ENCODE measurements around the gene SLC34A1.

SLC34A1 gene

DNA sequence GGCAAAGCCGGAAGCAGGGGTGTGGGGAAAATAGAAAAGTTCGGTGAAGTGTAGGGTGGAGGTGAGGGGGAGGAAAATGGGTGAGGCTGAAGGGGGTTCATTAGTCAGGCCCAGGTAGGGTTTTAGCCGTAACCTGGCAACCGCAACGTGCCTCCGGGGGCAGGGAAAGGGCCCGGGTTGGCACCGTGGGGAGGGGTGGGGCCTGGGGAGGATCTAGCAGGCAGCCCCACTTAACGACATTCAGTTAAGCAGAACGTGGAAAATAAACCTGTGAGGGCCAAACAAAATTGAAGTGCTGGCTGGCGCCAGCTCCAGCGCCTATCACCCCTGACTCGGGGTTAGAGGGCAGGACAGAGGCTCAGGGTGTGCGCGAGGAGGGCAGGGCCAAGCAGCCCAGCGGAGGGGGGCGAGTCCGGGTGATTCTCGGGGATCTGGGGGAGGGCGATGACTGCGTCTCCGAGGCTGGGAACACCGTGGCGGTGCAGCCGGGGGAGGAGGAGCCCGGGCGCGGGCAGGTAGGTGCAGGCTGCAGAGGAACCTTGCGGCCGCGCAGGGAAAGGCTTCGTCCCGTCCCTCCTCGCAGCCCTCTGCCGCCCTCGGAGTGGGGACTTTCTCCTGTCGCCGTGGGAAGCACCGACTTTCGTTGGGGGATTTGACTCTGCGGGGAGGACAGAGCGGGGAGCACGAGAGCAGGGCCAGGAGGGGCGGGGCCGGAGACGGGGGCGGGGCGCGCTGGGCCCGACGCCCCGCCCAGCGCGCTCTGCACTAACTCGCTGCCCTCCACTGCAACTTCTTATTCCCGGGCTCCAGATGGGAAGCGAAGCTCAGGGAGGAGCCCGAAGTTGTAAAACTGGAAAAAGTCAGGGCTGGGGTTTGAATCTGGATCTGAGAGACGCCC, 21.4 kb upstream of the SLC34A1 start:
- peaks cover 36% of the 10 kb centered on the region for H3K4me1 ChIP-seq (ENCODE audit: control insufficient read depth, insufficient read depth, low read length)
- H3K27ac ChIP-seq (ENCODE audit: low read depth, low read length), result no peak overlapping the region
- peaks cover 13% of the 10 kb centered on the region for H3K27me3 ChIP-seq (ENCODE audit: control insufficient read depth, insufficient read depth, low read length)
- H3K9ac ChIP-seq (ENCODE audit: low read length), result peak overlapping the region; percentile 39
- H3K36me3 ChIP-seq (ENCODE audit: control insufficient read depth, insufficient read depth, low read length), result no peaks in the 10 kb centered on the region
- H3K4me3 ChIP-seq (ENCODE audit: low read depth, low read length), result peak overlapping the region; percentile 61
- H3K9me3 ChIP-seq (ENCODE audit: control insufficient read depth, insufficient read depth, low read depth, low read length), result no peaks in the 10 kb centered on the region

DNA sequence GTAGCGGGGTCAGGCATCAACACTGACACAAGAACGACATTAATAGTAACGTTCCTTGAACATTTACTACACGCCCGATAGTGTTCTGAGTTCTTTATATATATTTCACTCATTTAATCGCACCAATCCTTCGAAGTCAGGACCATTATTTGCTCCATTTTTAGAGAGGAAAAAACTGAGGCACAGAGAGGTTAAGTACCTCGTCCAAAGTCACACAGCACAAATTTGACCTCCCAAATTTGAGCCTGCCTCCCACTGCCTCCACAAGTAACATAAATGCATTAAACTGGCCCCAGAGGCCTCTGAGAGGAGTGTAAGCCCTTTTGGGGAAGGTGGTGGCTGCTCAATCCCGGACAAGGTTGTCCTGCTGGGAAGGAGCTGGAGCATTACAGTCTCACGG, 20.7 kb upstream of the SLC34A1 start:
- Histone ChIP-seq H3K27ac (ENCODE audit: low read depth, low read length) (no peak overlapping the region), H3K36me3 (ENCODE audit: control insufficient read depth, insufficient read depth, low read length) (no peaks in the 10 kb centered on the region), H3K4me3 (ENCODE audit: low read depth, low read length) (peak overlapping the region; percentile 61), H3K4me1 (ENCODE audit: control insufficient read depth, insufficient read depth, low read length) (peaks cover 40% of the 10 kb centered on the region), H3K27me3 (ENCODE audit: control insufficient read depth, insufficient read depth, low read length) (peaks cover 20% of the 10 kb centered on the region), H3K9ac (ENCODE audit: low read length) (no peak overlapping the region), H3K9me3 (ENCODE audit: control insufficient read depth, insufficient read depth, low read depth, low read length) (no peaks in the 10 kb centered on the region)

DNA sequence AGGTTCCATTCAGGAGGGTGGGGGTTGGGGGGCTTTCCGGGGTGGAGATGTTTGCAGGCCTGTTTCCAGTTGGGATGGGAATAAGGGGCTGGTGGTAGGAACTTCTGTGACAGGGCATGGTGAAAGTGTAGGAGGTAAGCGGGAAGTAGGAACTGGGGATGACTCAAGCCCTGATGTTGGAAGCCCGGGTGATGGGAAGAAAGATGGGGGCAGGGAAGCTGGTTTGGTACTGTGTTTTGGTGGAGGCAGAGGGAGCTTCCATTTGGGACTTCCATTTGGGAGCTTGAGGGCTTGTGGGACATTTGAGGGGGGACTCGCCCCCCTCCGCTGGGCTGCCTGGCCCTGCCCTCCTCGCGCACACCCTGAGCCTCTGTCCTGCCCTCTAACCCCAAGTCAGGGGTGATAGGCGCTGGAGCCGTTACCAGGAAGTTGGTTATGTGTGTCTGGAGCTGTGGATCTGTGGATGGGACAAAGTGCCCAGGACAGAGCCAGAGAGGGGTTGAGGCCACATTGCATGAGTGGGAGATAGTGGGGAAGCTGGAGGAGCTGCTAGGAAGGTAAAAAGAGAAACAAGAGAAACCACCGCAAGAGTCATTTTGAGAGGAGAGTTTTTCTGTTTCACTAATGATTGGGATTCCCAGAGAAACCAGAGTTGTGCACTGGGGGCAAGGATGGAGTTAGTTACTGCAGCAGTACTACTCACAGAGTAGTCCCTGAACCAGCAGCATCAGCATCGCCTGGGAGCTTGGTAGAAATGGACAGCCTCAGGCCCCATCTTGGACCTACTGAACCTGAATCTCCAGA, 19.9 kb upstream of the SLC34A1 start:
- Histone ChIP-seq H3K27me3 (ENCODE audit: control insufficient read depth, insufficient read depth, low read length) (peaks cover 24% of the 10 kb centered on the region), H3K4me3 (ENCODE audit: low read depth, low read length) (no peak overlapping the region), H3K36me3 (ENCODE audit: control insufficient read depth, insufficient read depth, low read length) (0 out of 2 replicates have a peak, but pooled peaks cover 3% of the 10 kb centered on the region), H3K4me1 (ENCODE audit: control insufficient read depth, insufficient read depth, low read length) (peaks cover 40% of the 10 kb centered on the region), H3K9me3 (ENCODE audit: control insufficient read depth, insufficient read depth, low read depth, low read length) (no peaks in the 10 kb centered on the region), H3K27ac (ENCODE audit: low read depth, low read length) (no peak overlapping the region), H3K9ac (ENCODE audit: low read length) (no peak overlapping the region)

DNA sequence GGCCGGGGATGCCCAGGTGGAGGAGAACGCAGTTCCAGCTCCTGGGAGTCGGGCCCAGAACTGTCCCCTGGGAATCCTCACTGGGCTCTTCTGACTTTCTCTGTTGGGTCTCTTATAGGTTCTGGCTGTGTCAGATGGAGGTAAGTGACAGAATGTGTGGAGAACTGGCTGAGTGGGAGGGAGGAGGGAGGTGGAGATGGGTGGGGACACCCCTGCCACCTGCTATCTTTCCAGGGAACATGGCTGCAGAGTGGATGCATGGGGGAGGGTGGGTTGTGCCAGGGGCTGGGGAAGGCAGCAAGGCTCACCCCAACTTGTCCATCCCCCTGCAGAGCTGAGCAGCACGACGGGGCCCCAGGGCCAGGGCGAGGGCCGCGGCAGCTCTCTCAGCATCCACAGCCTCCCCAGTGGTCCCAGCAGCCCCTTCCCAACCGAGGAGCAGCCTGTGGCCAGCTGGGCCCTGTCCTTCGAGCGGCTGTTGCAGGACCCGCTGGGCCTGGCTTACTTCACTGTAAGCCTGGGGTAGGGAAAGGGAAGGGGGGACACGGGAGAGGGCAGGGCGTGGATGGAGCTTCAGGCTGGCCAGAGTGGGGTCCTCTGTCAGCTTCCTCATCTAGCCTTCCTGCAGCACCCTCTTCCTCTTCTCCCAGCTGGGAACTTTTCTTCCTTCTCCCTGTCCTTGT, 18.2 kb upstream of the SLC34A1 start:
- Histone ChIP-seq H3K27ac (ENCODE audit: low read depth, low read length) (peak overlapping the region; percentile 73; the same call in 1 of the 2 replicates), H3K4me3 (ENCODE audit: low read depth, low read length) (peak overlapping the region; percentile 68), H3K9me3 (ENCODE audit: control insufficient read depth, insufficient read depth, low read depth, low read length) (no peaks in the 10 kb centered on the region), H3K36me3 (ENCODE audit: control insufficient read depth, insufficient read depth, low read length) (0 out of 2 replicates have a peak, but pooled peaks cover 3% of the 10 kb centered on the region), H3K9ac (ENCODE audit: low read length) (peak overlapping the region; percentile 41), H3K4me1 (ENCODE audit: control insufficient read depth, insufficient read depth, low read length) (peaks cover 47% of the 10 kb centered on the region), H3K27me3 (ENCODE audit: control insufficient read depth, insufficient read depth, low read length) (peaks cover 24% of the 10 kb centered on the region)

DNA sequence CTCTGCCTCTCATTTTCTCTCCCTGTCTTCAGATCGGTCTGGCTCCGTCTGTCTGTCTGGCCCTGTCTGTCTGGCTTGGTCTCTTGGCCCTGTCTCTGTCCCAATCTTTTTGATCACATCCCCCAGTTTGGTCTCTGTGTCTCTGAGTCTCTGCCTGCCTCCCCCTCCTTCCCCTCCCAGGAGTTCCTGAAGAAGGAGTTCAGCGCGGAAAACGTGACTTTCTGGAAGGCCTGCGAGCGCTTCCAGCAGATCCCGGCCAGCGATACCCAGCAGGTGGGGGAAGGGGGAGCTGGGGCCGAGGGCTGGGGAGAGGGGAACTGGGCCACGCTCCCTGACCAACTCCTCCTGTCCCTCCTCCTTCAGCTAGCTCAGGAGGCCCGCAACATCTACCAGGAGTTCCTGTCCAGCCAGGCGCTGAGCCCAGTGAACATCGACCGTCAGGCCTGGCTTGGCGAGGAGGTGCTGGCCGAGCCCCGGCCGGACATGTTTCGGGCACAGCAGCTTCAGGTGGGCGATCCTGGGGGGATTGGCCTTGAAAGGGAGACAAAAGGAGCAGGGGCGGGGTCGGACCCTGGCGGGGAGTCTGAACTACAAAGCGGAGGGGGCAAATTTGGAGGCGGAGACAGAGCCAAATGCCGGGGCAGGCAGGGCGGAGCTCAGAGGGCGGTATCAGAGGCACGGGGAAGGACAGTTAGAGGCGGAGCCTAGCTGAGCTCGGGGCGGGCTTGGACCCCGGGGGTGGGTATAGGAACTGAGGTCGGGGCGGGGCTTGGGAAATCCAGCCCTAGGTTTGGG, 17.5 kb upstream of the SLC34A1 start:
- peak overlapping the region; percentile 75 for H3K9ac ChIP-seq (ENCODE audit: low read length)
- no peaks in the 10 kb centered on the region for H3K9me3 ChIP-seq (ENCODE audit: control insufficient read depth, insufficient read depth, low read depth, low read length)
- peaks cover 24% of the 10 kb centered on the region for H3K27me3 ChIP-seq (ENCODE audit: control insufficient read depth, insufficient read depth, low read length)
- H3K36me3 ChIP-seq (ENCODE audit: control insufficient read depth, insufficient read depth, low read length), result 0 out of 2 replicates have a peak, but pooled peaks cover 3% of the 10 kb centered on the region
- H3K27ac ChIP-seq (ENCODE audit: low read depth, low read length), result peak overlapping the region; percentile 73
- peaks cover 52% of the 10 kb centered on the region for H3K4me1 ChIP-seq (ENCODE audit: control insufficient read depth, insufficient read depth, low read length)
- peak overlapping the region; percentile 68 for H3K4me3 ChIP-seq (ENCODE audit: low read depth, low read length)

DNA sequence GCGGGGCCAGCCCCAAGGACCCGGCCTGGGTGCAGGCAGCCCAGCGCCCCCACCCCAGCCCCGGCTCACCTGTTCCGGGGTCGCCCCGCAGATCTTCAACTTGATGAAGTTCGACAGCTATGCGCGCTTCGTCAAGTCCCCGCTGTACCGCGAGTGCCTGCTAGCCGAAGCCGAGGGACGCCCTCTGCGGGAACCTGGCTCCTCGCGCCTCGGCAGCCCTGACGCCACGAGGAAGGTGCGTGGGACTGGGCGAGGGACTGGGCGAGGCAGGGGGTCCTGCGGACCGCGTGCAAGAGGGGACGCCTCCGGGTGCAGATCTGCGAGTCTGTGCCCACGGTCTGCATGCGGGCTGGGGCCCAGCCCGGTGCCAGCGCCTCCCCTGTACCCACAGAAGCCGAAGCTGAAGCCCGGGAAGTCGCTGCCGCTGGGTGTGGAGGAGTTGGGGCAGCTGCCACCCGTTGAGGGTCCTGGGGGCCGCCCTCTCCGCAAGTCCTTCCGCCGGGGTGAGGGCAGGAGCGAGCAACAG, 16.8 kb upstream of the SLC34A1 start:
- peak overlapping the region; percentile 35 for H3K9ac ChIP-seq (ENCODE audit: low read length)
- peaks cover 18% of the 10 kb centered on the region for H3K27me3 ChIP-seq (ENCODE audit: control insufficient read depth, insufficient read depth, low read length)
- H3K9me3 ChIP-seq (ENCODE audit: control insufficient read depth, insufficient read depth, low read depth, low read length), result no peaks in the 10 kb centered on the region
- no peak overlapping the region for H3K27ac ChIP-seq (ENCODE audit: low read depth, low read length)
- H3K4me3 ChIP-seq (ENCODE audit: low read depth, low read length), result peak overlapping the region; percentile 66
- H3K4me1 ChIP-seq (ENCODE audit: control insufficient read depth, insufficient read depth, low read length), result peaks cover 47% of the 10 kb centered on the region
- H3K36me3 ChIP-seq (ENCODE audit: control insufficient read depth, insufficient read depth, low read length), result peaks cover 8% of the 10 kb centered on the region; the same call in 1 of the 2 replicates

DNA sequence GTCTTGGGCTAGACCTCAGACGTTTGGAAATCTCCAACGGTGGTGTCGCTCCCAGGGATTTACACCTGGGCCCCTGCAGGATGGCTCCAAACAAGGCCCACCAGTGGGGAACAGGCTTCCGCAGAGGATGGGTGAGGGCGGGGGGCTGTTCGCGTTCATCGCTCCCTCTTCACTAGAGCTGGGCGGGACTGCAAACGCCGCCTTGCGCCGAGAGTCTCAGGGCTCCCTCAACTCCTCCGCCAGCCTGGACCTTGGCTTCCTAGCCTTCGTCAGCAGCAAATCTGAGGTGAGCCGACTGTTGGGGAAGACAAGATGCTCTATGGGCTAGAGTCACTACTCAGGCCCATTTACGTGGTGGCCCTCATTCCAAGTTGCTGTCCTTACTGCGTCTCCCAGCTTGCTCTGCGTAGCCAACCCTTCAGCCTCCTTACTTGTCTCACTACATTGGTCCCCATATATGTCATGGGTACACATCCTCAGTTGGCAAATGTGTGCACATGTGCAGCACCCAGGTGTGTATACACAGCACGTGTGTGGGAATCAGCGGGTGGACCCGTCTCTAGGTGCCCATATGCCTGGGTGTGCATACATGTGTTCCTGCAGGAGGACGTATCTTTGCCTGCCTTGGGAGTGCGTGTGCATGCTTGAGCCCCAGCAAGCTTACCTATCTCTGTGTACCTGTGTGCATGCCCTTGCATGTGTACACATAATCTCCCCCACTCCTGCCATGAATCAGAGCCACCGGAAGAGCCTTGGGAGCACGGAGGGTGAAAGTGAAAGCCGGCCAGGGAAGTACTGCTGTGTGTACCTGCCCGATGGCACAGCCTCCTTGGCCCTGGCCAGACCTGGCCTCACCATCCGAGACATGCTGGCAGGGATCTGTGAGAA, 16.0 kb upstream of the SLC34A1 start:
- Histone ChIP-seq H3K4me1 (ENCODE audit: control insufficient read depth, insufficient read depth, low read length) (peaks cover 43% of the 10 kb centered on the region), H3K9ac (ENCODE audit: low read length) (no peak overlapping the region), H3K36me3 (ENCODE audit: control insufficient read depth, insufficient read depth, low read length) (peaks cover 8% of the 10 kb centered on the region; the same call in 1 of the 2 replicates), H3K9me3 (ENCODE audit: control insufficient read depth, insufficient read depth, low read depth, low read length) (no peaks in the 10 kb centered on the region), H3K27me3 (ENCODE audit: control insufficient read depth, insufficient read depth, low read length) (peaks cover 17% of the 10 kb centered on the region), H3K27ac (ENCODE audit: low read depth, low read length) (no peak overlapping the region), H3K4me3 (ENCODE audit: low read depth, low read length) (peak overlapping the region; percentile 66)

DNA sequence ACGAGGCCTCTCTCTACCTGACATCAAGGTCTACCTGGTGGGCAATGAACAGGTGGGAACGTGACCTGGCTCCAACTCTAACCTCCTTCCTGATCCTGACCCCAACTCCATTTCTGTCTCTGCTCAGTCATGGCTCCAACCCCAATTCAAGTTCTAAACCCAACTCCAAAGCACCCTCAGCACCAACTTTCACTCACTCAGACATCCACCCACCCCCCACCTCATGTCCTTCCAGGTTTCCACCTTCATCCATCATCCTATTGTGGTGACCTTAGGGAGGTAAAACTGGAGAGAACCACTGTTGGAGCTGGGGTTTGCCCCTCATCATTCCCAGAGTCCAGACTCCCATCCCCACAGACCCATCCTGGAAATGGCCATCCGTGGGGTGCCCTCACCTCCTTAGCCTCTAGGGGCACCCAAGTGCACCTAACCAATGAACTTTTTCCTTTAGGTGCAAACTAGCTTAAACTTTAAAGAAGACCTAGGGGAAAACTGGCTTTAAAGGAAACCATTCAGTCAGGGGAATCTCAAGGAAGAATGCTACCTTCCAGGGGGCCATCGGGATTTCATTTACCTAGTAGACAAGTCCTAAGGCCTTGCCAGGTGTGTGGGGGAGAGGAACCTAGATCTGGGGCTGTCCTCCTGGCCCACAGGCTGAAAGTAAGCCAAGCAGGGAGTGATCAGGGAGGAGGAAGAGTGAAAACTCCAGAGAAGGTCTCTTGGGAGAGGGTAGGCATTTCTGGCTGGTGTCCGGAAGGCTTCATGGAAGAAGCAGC, 15.2 kb upstream of the SLC34A1 start:
- peaks cover 8% of the 10 kb centered on the region; the same call in 1 of the 2 replicates for H3K36me3 ChIP-seq (ENCODE audit: control insufficient read depth, insufficient read depth, low read length)
- H3K9me3 ChIP-seq (ENCODE audit: control insufficient read depth, insufficient read depth, low read depth, low read length), result no peaks in the 10 kb centered on the region
- H3K9ac ChIP-seq (ENCODE audit: low read length), result no peak overlapping the region
- peaks cover 44% of the 10 kb centered on the region for H3K4me1 ChIP-seq (ENCODE audit: control insufficient read depth, insufficient read depth, low read length)
- H3K27ac ChIP-seq (ENCODE audit: low read depth, low read length), result no peak overlapping the region
- H3K27me3 ChIP-seq (ENCODE audit: control insufficient read depth, insufficient read depth, low read length), result peaks cover 17% of the 10 kb centered on the region
- no peak overlapping the region for H3K4me3 ChIP-seq (ENCODE audit: low read depth, low read length)

Measured in HUES6 (cell line).